Activated CD4-positive, alpha-beta T cell treated with anti-CD3 and anti-CD28 coated beads for 1 hour (primary cell): ENCODE data around the gene OTOS.

Source experiments
- DNase-seq: peaks from one replicate; pipeline ENCODE4 v3.0.0-alpha.2; 2020

The OTOS gene

GRCh38 chr2:240166761-240167587, 26.5 kb upstream of the OTOS start:
- DNase-seq, result no peak

- DNase-seq, result no peak
These were observed 25.7 kb upstream of the OTOS start for GRCh38 chr2:240166191-240166590.

GRCh38 chr2:240165661-240166060, 25.2 kb upstream of the OTOS start:
- no peak for DNase-seq

GRCh38 chr2:240165034-240165433, 24.6 kb upstream of the OTOS start:
- no peak for DNase-seq

- no peak for DNase-seq
These were observed 24.1 kb upstream of the OTOS start for GRCh38 chr2:240164586-240164985.

GRCh38 chr2:240163844-240164574, 23.6 kb upstream of the OTOS start:
- DNase-seq, result no peak

GRCh38 chr2:240162939-240163714, 22.7 kb upstream of the OTOS start:
- no peak for DNase-seq

- no peak for DNase-seq
These were observed 22.1 kb upstream of the OTOS start for GRCh38 chr2:240162531-240162930.

GRCh38 chr2:240162032-240162431, 21.6 kb upstream of the OTOS start:
- DNase-seq, result no peak

DNA sequence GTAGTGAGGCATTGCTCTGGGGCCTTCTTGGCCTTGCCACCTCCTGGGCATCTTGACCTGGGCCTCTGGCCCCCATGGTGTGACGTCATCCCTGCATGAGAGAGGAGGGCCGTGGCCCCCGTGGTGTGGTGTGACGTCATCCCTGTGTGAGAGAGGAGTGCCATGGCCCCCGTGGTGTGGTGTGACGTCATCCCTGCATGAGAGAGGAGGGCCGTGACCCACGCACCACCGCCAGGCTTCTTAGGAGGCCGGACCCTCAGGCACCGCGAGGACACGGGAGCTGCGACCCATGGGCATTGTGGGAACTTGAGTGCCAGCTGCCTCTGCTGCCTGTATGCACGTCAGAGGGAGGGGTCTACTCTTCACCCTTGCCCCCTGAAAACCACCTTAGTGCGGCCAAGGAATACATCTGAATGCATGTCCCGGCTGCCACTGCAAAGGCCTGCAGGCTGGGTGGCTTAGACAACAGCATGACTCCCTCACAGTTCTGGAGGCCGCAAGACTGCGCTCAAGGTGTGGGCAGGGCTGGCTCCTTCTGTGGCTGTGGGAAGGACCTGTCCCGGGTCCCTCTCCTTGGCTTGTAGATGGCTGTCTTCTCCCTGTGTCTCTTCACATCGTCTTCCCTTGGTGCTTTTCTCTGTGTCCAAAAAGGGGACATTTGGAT, 20.8 kb upstream of the OTOS start:
- no peak for DNase-seq

- DNase-seq, result no peak
These were observed 20.0 kb upstream of the OTOS start for GRCh38 chr2:240160291-240161086.

DNA sequence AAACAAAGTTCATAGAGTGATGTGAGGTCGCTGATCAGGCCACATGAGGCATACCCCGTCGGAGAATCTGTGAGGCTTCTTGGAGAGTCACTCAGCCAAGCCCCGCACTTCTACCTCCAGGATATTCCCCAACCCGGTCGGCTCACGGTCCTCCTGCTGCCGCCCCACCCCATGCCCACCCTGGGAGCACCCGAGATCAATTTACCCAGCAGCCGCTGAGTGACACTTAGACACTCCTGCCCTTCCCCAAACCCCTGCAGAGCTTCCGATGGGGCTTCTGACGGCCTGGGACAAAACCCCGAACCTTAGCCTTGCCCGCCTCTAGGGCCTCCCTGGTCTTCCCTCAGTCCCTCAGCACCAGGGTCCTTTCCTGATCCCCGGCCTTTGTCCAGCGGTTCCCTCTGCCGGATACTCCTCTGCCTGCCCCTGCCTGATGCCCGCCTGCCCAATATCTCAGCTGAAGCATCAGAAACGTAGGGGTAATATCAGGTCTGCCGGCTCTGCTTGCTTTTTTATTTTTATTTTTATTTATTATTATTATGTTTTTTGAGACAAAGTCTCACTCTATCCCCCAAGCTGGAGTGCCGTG, 18.9 kb upstream of the OTOS start:
- no peak for DNase-seq

- no peak for DNase-seq
These were observed 16.7 kb upstream of the OTOS start for GRCh38 chr2:240157147-240157470.

- DNase-seq, result no peak
These were observed 16.1 kb upstream of the OTOS start for GRCh38 chr2:240156435-240157146.

DNA sequence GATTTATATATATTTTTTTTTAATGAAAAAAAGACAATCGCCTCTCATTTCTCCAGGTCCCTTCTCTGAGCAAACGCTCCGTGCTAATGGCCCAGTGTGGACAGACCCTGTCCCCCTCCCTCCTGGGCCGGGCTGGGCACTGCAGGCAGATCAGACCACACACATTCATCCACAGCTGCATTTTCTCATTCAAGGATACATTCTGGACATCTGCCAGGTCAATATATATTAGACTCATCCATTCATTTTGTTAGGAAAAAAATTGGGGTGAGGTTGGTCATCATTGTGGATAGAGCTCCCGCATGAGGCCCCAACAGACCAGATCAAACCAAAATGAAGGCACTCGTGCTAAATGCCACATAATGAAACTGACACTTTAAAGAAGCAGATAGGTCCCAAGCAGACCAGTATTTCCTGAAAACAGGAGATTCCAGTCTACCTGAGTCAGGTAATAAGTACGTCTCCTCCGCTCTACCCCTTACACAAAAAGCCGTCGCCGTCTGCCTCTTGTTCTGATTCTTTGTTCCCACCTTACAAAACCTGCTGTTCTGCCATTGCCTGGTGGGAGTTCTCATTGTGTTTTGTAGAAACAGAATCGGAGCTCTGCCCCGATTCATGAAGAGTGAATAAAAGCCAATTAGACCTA, 15.4 kb upstream of the OTOS start:
- DNase-seq, result no peak

GRCh38 chr2:240155048-240155744, 14.7 kb upstream of the OTOS start:
- DNase-seq, result no peak

DNA sequence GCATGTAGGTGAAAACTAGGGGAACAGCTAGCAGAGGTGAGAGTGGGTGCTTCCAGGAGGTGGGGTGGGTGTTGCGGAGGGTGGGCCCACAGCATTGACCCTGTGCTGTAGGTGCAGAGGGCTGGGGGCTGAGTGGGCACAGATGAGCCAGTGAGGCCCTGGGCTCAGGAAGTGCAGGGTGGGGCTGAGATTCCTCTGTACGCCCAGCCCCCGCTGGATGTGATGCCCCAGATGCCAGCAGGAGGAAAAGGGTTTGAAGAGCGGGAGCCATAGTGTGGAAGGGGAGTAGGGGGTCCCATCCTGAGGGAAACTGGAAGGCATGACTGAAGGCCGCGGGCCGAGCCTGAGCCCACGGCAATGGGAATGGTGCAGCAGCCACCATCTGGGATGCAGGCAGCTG, 14.1 kb upstream of the OTOS start:
- no peak for DNase-seq

- DNase-seq, result no peak
These were observed 13.0 kb upstream of the OTOS start for GRCh38 chr2:240153418-240153817.

- no peak for DNase-seq
These were observed 11.1 kb upstream of the OTOS start for GRCh38 chr2:240151477-240152031.
